SKM-1 treated with dmso at 0.1 percent for 144 hours (cell line): ENCODE measurements around the gene ATP10B.
"Not testable (repeated sequence)": the region's sequence is repeated elsewhere in the genome, so short reads cannot be mapped to it uniquely, and the experiment has no call there.

Source experiments
- DNase-seq: peaks from one replicate; lab custom pipeline; 2025; ENCODE audit not compliant: unreplicated experiment; lab: John Stamatoyannopoulos, UW

The ATP10B gene

DNA sequence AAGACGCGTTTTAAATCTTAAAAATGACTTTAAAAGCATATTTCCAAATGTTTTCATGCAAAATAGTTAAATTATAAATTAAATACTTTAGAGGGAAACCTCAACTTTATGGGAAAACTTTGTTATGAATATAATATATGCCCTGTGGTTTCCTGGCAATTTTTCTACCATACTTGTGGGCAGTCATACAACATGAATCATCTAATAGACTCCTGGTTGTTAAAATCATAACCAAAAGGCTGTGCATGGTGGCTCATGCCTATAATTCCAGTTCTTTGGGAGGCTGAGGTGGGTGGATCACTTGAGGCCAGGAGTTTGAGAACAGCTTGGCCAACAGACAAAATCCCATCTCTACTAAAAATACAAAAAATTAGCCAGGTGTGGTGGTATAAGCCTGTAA lies 18.2 kb downstream of the ATP10B start:
- DNase-seq: no peak

DNA sequence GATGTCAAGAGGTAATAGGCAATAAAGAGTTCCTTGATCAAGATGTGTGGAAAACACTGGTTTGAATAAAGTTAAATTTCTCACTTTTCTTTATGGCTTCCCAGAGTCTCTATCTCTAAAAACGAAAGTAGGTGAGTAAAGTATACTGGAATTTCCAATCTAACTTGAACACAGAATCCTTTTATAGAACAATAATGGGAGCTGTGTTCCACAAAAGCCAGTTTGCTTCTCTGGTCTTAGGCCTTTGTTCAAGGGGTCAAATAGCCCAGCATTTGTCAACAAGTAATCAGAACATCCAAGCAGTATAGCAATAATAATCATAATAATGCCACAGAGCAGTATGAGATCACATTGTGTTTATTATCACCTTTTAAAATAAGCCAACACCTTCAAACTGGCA lies 20.2 kb downstream of the ATP10B start:
- no peak for DNase-seq

DNA sequence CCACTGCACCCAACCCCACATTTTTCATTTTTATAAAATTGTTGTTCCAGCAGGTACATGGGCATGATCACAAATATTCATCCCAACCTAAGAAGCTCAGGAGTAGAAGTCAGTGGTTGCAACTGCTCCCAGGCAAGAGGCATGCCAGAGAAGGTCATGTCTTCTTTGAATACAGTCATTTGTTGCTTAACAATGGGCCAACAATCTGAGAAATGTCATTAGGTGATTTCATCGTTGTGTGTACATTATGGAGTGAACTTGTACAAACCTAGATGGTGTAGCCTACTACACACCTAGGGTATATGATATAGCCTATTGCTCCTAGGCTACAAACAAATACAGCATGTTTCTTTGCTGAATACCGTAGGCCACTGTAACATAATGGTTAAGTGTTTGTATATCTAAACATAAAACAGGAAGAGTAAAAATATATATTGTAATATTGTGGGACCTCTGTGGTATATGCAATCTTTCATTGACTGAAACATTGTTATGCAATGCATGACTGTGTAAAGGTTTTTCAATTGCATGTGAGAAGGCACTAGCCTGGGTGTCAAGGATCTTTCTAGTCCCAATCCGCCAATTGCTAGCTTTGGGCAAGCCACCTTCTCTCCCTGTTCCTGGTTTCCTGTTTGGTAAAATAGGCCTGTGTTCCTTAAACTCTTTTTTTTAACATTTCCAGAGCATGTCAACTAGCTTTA lies 27.6 kb downstream of the ATP10B start:
- peak; percentile 46 for DNase-seq

DNA sequence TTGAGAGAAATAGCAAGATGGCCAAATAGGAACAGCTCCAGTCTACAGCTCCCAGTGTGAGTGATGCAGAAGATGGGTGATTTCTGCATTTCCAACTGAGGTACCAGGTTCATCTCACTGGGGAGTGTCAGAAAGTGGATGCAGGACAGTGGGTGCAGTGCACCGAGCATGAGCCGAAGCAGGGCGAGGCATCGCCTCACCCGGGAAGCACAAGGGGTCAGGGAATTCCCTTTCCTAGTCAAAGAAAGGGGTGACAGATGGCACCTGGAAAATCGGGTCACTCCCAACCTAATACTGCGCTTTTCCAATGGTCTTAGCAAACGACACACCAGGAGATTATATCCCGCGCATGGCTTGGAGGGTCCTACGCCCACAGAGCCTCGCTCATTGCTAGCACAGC lies 39.0 kb downstream of the ATP10B start:
- DNase-seq: not testable (repeated sequence)

DNA sequence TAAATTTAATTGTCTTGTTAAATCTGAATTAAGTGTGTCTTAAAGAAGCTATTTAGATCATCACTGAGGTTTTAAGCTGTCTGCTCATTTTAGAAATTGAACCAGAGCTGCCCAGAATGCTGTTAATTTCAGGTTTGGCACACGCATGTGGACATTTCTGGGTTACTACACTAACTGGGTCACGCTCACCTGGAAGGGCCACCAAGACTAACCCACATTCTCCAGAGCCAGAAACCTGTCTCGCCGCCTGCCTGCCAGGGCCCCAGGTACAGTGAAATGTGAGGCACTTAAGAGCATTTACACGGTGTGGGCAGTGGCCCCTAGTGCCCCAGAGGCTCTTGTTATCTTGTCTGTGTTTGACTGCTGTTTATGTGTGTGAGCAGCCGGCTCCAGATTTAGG lies 46.6 kb downstream of the ATP10B start:
- DNase-seq: no peak

DNA sequence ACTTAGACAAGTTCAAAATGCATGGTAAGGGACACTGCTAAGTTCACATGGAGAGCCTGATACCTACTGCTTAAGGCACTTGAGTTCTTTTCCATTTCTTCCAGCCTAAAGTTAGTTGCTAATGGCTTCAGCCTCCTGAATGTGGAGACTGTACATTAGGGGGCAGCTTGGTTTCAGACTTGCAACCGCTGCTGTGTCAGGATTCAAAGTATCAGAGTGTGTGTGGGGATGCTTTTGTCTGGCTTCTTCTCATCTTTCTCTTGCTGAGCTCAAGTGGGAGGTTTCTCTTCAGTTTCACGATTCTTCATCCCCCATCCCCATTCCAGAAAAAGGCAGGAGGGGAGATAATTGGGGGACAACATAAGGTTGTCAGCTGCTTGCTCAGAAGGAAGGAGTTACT lies 49.4 kb downstream of the ATP10B start:
- DNase-seq: no peak

DNA sequence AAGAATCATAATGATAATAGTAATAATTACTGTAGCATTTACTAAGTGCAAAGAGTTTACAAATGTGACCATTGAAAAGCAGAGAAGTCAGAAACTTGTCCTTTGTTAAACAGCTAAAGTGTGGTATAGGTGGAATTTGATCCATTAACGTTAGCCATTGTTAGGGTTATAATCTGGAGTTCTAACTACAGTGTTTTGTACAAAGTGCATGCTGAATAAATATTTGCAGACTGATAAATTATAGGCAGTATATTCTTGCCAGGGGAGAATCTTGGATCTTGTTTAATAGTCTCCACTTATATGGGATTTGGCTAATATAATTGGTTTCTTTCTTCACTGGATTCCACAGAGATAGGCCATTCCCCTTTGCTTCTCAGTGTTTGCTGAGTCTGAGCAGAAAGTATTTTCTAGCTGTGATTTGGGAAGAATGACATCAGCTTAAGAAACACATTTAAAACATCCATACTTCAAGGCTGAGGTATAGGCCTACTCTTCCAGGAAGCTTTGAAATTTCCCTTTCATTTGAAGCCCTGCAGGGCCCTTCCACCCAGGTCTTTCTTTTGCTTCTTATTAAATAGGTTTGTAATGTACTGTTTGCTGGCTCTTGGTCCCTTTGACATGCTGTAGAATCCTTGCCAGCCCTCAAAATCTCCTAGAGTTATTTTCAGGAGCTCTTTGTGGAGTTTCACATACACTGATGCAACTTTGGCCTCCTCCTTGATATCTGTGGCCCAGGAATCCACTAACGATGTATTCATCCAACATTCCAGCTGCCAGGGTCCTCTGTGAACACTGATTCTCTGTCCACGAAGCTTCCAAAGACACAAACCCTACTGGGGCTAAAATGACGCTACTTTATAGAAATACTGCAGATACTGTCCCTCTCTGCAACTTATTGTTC lies 51.4 kb downstream of the ATP10B start:
- no peak for DNase-seq

DNA sequence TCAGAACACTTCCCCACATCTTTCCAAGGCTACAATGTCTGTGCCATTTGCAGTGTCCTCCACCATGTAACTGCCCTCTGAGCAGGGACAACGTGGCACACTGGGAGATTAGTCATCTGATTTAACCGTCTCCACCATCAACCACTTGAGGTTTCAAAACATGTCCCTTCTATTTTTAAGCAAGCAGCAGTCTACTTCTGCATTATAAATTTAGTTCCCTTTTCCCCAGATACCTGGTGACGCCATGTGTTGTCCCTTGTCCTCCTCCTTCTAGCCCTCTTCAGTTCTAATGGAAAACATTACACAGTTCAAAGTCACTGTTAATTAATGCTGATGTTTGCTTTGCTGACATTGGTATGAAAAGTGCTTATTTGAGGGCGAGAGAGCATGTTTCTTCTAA lies 52.8 kb downstream of the ATP10B start:
- peak; percentile 96 for DNase-seq

DNA sequence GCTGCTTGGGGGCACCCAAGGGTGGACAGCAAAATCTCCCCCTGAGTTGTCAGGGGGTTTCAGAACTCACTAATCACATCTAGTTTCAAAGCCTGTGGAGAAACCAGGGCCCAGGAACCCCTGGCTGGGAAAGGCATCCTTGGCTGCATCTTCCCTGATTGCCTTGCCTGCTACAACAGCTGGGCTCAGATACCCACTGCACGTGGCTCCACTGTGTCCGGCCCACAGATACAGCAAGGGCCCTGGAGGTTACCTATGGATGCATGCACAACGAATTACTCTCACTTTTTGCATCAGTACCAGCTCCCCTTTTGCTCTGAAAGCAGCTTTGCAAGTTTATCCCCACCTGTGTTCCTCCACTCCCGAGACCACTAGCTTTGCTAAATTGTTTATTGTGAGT lies 55.0 kb downstream of the ATP10B start:
- DNase-seq: no peak

DNA sequence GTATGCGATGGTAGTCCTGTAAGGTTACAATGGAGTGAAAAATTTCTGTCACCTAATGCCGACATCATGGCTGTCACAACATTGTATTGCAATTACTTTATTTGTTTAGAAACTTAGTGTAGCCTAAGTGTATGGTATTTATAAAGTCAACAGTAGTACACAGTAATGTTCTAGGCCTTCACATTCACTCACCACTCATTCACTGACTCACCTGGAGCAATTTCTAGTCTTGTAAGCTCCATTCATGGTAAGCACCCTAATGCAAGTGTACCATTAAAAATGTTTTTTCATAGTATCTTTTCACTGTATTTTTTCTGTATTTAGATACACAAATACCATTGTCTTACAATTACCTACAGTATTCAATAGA lies 58.5 kb downstream of the ATP10B start:
- no peak for DNase-seq

DNA sequence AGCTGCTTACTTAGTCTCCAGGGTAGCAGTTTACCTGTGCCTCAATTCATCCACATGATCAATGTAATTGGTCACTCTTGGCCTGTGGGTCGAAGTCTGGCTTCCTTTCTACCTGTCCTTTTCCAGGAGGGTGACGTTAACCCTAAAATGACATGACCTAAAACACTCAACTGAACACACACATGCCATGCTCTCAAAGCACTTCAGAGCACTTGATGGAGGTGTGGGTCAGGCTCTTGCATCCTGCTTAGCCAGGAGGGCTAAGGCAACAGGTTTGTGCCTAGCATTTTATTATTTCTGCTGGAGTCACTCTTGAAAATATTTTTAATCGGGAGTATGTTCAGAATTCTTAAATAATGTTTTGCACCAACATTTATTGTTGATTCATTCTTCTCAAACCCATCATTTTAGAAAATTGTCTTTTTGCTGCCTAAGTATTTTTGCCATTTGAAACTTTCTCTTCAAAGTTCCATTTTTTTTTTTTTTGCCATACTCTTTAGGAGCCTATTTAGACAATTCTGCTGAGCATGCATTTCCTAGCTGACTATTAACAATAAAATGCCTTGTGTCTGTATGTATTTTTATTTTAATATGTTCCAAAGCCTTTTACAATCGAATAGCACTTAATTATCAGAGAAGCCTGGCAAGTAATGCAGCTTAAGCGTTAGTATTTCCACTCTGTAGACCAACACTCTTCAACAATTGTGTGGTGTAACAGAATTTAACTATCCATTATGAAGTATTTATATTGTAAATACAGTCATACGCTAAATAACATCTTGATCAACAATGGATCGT lies 59.1 kb downstream of the ATP10B start:
- no peak for DNase-seq

DNA sequence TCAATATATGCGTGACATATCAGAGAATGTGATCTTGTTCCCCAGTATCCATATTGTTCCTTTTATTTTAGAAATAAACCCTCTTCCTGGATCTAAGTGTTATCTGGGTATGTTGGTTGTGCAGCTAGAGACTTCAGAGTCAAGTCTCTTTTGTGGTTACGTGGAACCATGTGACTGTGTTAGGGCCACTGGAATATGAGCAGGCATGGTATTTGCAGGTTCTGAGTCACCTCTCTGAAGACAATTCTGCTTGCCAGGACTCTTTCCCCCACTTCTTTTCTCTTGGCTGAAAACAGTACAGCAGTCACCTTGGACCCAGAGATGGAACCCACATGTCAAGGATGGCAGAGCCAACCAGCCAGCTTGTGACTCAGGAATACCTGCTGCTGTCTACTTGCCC lies 59.7 kb downstream of the ATP10B start:
- no peak for DNase-seq

DNA sequence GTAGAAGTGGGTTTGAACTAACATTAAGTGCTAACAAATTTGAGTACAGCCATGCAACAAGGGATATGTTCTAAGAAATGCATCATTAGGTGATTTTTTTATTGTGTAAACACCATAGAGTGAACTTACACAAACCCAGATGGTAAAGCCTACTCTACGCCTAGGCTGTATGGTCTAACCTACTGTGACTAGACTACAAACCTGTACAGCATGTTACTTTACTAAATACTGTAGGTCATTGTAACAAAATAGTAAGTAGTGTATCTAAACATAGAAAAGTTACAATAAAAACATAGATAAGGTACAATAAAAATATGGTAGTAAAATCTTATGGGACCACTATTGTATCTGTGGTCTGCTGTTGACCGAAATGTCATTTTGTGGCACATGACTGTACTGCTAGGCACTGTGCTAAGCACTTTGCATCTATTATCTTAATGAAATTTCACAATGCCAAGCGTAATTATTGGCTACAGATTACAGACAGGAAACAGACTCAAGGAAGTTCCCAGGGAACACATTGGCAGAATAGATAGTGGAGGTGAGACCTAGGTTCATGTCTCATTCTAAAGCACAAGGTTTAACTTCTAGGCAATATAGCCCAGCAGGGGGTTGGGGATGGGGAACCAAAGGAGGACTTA lies 62.7 kb downstream of the ATP10B start:
- no peak for DNase-seq

DNA sequence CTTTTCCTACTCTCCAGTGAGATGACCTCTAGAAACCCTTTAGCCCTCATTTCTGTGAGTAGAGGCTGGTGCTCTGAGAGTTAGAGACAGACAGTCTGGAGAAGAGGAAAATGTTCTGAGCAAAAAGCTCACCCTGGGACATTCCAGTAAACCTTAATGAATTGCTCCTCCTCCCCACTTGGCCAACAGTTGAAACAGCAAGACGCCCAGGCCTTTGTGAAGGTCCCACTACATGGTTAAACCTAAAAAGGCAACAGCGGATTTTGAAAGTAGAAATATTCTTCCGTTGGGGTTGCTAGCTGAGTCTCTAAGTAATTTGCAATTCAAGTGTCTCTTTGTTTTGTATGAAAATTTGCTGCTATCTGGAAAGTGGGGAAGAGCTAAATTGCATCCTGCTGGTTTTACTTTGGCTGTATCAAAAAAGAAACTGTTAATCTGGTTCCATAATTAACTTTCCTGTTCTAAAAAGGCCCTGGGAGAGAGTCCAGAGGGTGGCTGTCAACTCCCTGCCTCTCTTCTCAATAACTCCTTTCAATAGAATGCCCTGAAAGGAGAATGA lies 63.8 kb downstream of the ATP10B start:
- no peak for DNase-seq

DNA sequence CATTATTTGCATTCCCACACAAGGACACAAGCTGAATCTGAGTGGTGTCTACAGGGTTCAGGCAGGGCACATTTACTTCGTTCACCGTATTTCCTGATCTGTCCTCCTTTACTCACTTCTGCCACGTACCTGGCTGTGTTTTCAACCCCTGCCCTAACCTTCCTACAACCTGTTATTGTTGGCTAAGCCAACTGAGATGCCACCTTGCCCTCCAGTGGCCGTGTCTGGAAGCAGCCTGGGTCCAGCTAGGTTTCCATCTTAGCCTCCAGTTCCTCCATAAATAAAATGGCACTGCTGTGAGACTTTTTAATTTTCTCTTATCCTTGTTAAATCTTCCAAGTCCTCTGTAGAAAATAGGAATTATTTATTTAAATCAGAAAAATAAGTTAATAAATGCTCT lies 64.8 kb downstream of the ATP10B start:
- no peak for DNase-seq

DNA sequence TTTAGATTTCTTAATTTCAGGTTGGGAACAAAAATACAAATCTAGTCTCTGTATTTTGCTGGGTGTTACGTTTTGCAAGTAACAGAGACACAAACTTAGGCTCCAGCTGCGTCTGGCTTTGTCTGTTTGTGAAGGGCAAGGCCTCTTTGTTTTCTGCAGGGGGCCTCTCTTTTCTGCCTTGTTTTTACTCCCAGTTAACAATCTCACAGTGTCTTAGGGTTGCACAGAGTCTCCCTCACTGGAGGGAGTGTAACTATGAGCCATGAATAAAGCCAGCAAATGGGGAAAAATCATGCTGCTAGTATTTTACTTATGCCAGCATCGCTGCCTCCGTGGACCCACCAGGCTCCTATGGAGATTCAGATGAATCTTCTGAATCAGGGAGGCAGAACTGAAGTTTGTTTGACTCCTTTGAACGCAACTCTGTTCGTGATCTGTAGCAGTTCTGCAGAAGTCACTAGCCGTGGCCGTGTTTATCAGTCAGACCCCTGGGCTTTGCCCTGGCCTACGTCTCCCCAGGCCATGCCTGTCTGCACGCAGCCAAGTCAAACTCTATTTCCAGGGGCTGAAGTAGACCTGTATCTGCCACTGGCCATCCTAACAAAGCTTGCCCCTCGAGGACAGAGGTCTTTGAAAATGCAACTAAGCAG lies 77.2 kb downstream of the ATP10B start:
- no peak for DNase-seq

DNA sequence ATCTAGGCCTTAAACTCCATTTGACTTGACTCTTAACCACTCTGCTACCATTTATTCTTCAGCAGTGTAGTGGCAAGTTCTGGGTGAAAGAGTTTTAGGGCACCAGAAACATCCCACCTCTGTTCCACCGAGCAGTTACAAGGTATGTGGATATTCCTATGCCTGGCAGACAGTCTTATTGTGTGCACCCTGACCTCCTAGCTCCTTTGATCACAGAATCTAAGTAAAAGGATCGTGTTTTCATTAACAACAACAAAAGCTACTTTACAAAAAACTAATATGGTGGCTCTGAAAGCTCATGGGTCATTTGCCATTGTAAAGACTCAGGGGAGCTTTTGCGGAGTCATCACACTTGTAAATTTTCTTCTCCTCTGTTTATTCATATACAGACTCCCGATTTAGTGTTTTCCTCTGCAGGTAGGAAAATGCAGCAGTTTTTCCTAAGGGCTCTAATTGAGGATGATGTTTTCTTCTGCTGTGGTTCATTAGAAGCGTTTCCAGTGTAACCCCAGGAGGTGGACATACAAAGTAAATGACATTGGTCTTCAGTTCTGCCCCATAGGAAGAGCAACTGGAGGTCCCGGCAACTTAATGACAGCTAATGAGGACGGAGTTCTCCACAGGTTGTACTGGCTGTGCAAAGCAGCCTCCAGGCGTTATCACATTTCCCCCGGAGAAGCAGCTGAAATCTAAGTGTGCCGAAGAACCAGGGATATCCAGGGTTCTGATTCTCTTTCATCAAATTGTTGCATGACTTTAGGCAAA lies 78.2 kb downstream of the ATP10B start:
- DNase-seq: no peak

DNA sequence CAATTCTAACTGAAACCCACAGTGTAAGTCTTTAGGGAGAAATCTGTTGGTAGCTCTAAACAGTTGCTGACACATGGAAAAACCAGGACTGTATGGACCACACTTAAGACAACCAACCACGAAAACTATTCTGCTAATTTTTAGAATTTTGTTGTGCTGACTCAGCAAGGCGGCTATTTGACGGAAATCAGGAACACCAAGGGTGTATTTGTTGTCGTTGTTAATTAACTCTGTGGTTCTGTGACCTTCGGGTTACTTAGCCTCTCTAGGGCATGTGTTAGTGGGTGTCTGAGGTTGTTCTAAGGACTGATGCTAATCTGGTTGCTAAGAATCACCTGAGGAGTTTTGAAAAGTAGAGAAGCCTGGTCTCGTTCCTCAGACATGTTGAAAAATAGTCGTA lies 79.2 kb downstream of the ATP10B start:
- no peak for DNase-seq

DNA sequence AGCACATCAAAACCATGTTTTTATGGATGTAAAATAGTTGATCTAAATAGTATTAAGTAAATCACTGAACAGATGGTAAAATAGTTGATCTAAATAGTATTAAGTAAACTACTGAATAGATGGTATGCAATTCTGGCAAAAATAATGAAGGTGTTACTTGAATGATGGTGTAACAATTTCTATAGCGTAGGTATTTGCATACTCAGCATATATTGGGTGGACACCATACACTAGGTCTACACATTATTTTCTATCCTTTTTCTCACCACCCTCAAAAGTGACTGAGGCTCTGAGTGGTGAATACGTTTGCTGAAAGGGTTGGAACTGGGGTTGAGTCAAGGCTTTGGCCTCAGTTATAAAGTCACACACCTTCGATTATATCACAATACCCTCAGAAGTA lies 81.3 kb downstream of the ATP10B start:
- DNase-seq: no peak

DNA sequence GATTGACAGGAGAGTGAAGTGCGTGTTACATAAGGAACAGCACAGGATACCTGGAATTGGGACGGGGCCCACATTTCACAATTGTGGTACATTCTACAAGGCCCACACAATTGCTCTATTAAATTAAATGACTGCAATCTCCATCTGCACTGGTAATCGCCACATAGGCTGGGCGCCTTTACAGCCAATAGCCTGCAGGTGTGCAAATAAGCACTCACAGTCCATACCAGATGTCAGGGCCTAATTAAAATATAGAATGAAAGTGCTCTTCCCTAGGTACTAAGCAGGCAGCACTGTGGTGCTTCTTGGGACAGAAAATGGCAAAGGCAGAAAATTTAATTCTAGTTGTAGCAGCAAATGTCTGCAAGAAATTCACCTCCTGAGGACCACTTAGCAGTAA lies 82.7 kb downstream of the ATP10B start:
- no peak for DNase-seq
